Heart right ventricle (tissue), 16 donors: ENCODE results near the gene SSBP3. TPM values are rescaled to one million over a fixed set of nuclear protein-coding genes. Genes with fewer than 3 reads are reported as not detected.
A peak's percentile ranks its signal among the peaks of the same experiment; 100 is the strongest.

Source experiments
- ATAC-seq, 8 donors: fragments of 200-7000 bp; cut with Tn5 transposase; one replicate each; pipeline ENCODE4 v1.9.1; 2020; ENCODE audit warnings: mild to moderate bottlenecking in 8 of 8, moderate library complexity in 8 of 8, moderate number of reproducible peaks in 1 of 8
- DNase-seq, 2 donors: peaks; one replicate each; pipeline ENCODE4 v3.0.0-alpha.2; 2020
- H3K27ac ChIP-seq, 10 donors: fragments of 200-600 bp; sonication (generic) in 2 of 10; one replicate each; pipeline versions ENCODE4 v1.5.0 to v1.8.0; 2020 to 2022; ENCODE audit warnings: mild to moderate bottlenecking in 3 of 10
- H3K27me3 ChIP-seq, 7 donors: fragments of 200-600 bp; one replicate each; pipeline ENCODE4 v1.8.0; 2021 to 2022; ENCODE audit warnings: mild to moderate bottlenecking in 2 of 7
- H3K36me3 ChIP-seq, 9 donors: fragments of 200-600 bp; sonication (generic) in 1 of 9; one replicate each; pipeline versions ENCODE4 v1.5.0 to v1.8.0; 2020 to 2022; ENCODE audit warnings: mild to moderate bottlenecking in 2 of 9
- H3K4me1 ChIP-seq, 9 donors: fragments of 200-600 bp; sonication (generic) in 1 of 9; one replicate each; pipeline versions ENCODE4 v1.5.0 to v1.8.0; 2020 to 2022; ENCODE audit warnings: mild to moderate bottlenecking in 4 of 9
- H3K4me3 ChIP-seq, 10 donors: fragments of 200-600 bp; sonication (generic) in 2 of 10; one replicate each; pipeline versions ENCODE4 v1.5.0 to v1.8.0; 2020 to 2022; ENCODE audit warnings: mild to moderate bottlenecking in 7 of 10, moderate library complexity in 2 of 10
- H3K9me3 ChIP-seq, 11 donors: fragments of 200-600 bp in 10 of 11; sonication (generic) in 2 of 11; one replicate each; pipeline versions ENCODE4 v1.5.0 to v1.8.0; 2013 to 2022; ENCODE audit warnings: mild to moderate bottlenecking in 2 of 11, control low read depth in 1 of 11, moderate library complexity in 1 of 11
- WGBS, 2 donors: extraction: QIAGEN DNeasy Blood & Tissue Kit; methylation state at CpG; one replicate each; pipeline ENCODE4 v1.1.7; 2013; ENCODE audit warnings: inconsistent platforms in 1 of 2; 5-methylcytosine and 5-hydroxymethylcytosine counted together
- intact Hi-C, 10 donors: fragments of 100-400 bp; cut with DNase I; formaldehyde crosslinking; loops; one replicate each; pipeline versions ENCODE4 v1.11.1 to v1.14.2; 2022
- polyA plus RNA-seq, 2 donors: library from polyadenylated mRNA; stranded (reverse); fragments of 200-250 nt; gene quantifications; one replicate each; pipeline ENCODE4 v1.2.3, GENCODE V29; 2013
- total RNA-seq, 10 donors: library from RNA; stranded (reverse); fragmentation: NEBNext Ultra II Directional in 3 of 10; extraction: Animal tissue kit (Norgen Biotek cat#: 25700) in 3 of 10; gene quantifications; one replicate each; pipeline versions ENCODE4 v1.2.1 to v1.2.4, GENCODE V29; 2021 to 2023
- TF ChIP-seq, protein P1 (sequence below), 9 donors: fragments of 200-600 bp; sonication (generic) in 2 of 9; IDR thresholded peaks; one replicate each; pipeline versions ENCODE4 v1.5.0 to v1.8.0; 2021 to 2022; ENCODE audit warnings: antibody characterized with exemption in 9 of 9, mild to moderate bottlenecking in 5 of 9, moderate library complexity in 1 of 9
- donor health status: Arrhythmogenic right ventricular cardiomyopathy.
- donor health status: ischemic (EF 13 %, LVEDD 7.1; RV severe dilation, severe dysfunction).
- donor health status: healthy with polysubstance abuse.
- donor health status: DM: no; HTN: yes; CAD: no.
- donor health status: DM: no; HTN: no; CAD: no.
- donor health status: ischemic (EF 25% LVEDD 6.9; RV normal size, moderate dysfunction).
- donor health status: ischemic (EF 25% LVEDD 5.7; RV mildly dilated, moderate dysfunction).
- donor health status: healthy.
- donor health status: DM: yes; HTN: yes; CAD: no.
- donor health status: Ischemic cardiomyopathy.
- donor health status: ischemic (EF 35%, LVEDD 5.7; RV mildly dilated, moderate dysfunction).
- donor health status: nonischemic (EF 11% LVEDD 7.7; RV severe dilation, severe dysfunction).
- donor health status: DM: yes; HTN: yes; CAD: no.
- donor health status: PGD.
- donor health status: ischemic (EF 29% LVEDD 5.4; RV normal size, mild dysfunction).
- donor health status: nonischemic (EF 23%, LVEDD 6.1; RV moderate dilation, normal function).

Gene SSBP3
- total and polyA plus RNA-seq, 12 donors = 17.6 to 71.9 (median 52.8) TPM

DNA sequence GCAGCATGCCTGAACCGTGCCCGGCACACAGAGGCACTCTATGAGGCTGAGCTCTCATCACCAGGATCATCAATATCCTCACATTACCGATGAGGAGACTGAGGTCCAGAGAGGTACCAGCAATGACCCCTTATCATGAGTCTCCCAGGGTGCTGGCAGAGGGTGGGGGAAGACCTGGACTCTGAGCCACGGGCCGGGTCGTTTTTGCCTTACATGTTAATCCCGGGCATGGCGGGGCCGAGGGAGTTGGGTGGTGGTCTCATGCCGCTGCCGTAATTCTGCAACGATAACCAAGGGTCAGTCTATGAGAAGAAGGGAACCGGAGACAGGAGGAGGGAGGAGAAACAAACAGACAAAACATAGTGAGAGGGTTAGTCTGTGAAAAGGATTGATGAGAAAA lies 163.2 kb downstream of the SSBP3 start:
- intact Hi-C loops = no loop called here
- Histone ChIP-seq H3K4me1 (peaks cover 0 to 31% (median 10%) of the 10 kb centered on the region in 9 donors), H3K27me3 (no peaks in the 10 kb centered on the region), H3K4me3 (no peak overlapping the region), H3K27ac (no peak overlapping the region), H3K36me3 (peaks cover 0 to 80% (median 9%) of the 10 kb centered on the region in 9 donors), H3K9me3 (no peaks in the 10 kb centered on the region)
- TF ChIP-seq, protein P1, sequence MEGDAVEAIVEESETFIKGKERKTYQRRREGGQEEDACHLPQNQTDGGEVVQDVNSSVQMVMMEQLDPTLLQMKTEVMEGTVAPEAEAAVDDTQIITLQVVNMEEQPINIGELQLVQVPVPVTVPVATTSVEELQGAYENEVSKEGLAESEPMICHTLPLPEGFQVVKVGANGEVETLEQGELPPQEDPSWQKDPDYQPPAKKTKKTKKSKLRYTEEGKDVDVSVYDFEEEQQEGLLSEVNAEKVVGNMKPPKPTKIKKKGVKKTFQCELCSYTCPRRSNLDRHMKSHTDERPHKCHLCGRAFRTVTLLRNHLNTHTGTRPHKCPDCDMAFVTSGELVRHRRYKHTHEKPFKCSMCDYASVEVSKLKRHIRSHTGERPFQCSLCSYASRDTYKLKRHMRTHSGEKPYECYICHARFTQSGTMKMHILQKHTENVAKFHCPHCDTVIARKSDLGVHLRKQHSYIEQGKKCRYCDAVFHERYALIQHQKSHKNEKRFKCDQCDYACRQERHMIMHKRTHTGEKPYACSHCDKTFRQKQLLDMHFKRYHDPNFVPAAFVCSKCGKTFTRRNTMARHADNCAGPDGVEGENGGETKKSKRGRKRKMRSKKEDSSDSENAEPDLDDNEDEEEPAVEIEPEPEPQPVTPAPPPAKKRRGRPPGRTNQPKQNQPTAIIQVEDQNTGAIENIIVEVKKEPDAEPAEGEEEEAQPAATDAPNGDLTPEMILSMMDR (IDR thresholded peaks at IDR 0.05) = no peak
- 96 to 97% methylated on average over 13 of the region's 13 CpGs for WGBS, 2 donors
- DNase-seq (no peak), ATAC-seq (no peak)

DNA sequence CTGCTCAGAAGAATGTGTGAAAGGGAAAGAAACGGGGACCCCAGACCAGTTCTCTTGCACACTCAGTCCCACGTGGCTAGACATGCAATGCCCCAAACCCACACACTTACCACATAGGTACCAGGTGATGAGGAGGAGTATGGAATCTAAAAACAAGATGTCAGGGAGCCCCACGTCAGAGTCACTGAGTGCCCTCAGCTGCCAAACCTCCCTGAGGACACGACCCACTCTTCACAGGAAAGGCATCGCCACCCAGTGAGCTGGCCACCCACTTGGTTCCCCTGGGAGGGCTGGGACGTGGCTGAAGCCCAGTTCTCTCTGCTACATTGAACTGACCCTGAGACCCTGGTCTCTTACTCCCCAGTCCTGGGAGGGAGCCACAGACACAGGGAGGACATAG lies 164.8 kb downstream of the SSBP3 start:
- Histone ChIP-seq H3K9me3 (no peaks in the 10 kb centered on the region), H3K36me3 (peaks cover 0 to 81% (median 16%) of the 10 kb centered on the region in 9 donors), H3K27ac (no peak overlapping the region), H3K4me1 (peaks cover 0 to 18% (median 7%) of the 10 kb centered on the region in 9 donors), H3K4me3 (no peak overlapping the region), H3K27me3 (no peaks in the 10 kb centered on the region)
- no peak for ATAC-seq
- intact Hi-C loops = no loop called here
- TF ChIP-seq, protein P1 (IDR thresholded peaks at IDR 0.05) = no peak
- no peak for DNase-seq
- 84 to 88% methylated on average over 6 of the region's 6 CpGs for WGBS, 2 donors

DNA sequence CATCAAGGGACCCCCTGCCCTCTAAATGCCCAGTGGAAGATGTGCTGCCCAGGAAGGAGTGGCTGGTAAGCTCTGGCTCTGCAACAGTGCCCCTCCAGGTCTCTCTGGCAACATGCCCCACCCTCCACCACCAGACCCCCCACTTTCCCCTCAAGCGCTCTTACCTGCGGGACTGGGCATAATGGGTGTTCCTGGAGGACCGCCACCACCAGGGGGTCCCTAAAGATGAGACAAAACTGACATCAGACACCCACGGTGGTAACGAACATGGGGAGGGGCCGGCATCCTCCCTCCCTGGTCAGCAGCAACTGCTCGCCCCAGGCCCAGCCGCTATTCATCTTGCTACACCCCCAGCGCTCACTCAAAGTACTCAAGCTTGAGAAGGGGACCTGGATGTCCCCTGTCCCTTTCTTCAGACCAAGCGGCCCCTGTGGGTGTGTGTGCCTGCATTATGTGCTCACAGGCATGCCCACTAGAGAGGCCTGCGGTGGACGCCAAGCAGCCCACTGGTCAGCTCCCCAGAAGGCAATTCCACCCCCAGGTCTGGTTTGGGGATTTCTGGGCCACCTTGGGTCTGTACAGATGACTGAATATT lies 165.4 kb downstream of the SSBP3 start:
- H3K9me3 ChIP-seq = no peaks in the 10 kb centered on the region
- ATAC-seq = no peak
- 96% methylated on average over 12 of the region's 12 CpGs for WGBS, 2 donors
- peaks cover 0 to 85% (median 16%) of the 10 kb centered on the region in 9 donors for H3K36me3 ChIP-seq
- peaks cover 0 to 13% (median 5%) of the 10 kb centered on the region in 9 donors for H3K4me1 ChIP-seq
- no peak for DNase-seq
- intact Hi-C loops = no loop called here
- H3K27me3 ChIP-seq = no peaks in the 10 kb centered on the region
- H3K4me3 ChIP-seq = no peak overlapping the region
- TF ChIP-seq, protein P1 (IDR thresholded peaks at IDR 0.05) = no peak
- H3K27ac ChIP-seq = no peak overlapping the region

DNA sequence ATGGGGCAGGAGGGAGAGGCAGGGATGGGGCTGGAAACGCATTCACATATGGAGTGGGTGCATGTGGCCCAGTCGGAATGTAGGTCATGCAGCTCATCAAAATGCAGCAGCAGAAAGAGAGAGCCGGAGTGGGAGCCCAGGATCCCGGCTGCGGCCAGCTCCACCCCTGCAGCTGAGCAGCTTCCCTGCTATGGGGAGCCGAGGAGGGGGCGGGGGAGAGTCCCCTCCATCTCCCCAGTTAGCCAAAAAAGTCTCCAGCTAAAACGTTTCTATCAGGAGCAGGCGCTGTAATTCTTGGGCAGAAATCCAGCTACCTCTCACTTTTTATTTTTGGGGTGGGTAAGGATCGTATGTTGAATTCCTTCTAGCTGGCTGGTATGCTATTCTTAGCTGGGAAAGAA lies 166.6 kb downstream of the SSBP3 start:
- ATAC-seq (peak in 3 of 8 donors; percentile 50 to 67 (median 56)), DNase-seq (no peak)
- no peak overlapping the region for H3K4me3 ChIP-seq
- 66 to 74% methylated on average over 10 of the region's 10 CpGs for WGBS, 2 donors
- H3K27ac ChIP-seq = peak overlapping the region in 1 of 10 donors; percentile 31
- no peaks in the 10 kb centered on the region for H3K9me3 ChIP-seq
- H3K27me3 ChIP-seq = no peaks in the 10 kb centered on the region
- TF ChIP-seq, protein P1 (IDR thresholded peaks at IDR 0.05) = no peak
- intact Hi-C loops = no loop called here
- peaks cover 0 to 4% (median 0%) of the 10 kb centered on the region in 9 donors for H3K4me1 ChIP-seq
- peaks cover 0 to 79% (median 16%) of the 10 kb centered on the region in 9 donors for H3K36me3 ChIP-seq
